ENCODE data around the gene ADGRD1.
"Not testable (repeated sequence)": the region's sequence is repeated elsewhere in the genome, so short reads cannot be mapped to it uniquely, and the experiment has no call there.

Gene ADGRD1

GRCh38 chr12:130937546-130937945 is 16.2 kb upstream of the ADGRD1 start:
- not testable (repeated sequence) for DNase-seq (ENCODE audit: low read depth)

- no peak for DNase-seq (ENCODE audit: low read depth)
Measured at GRCh38 chr12:130938186-130938585, 15.5 kb upstream of the ADGRD1 start.

- DNase-seq (ENCODE audit: low read depth): no peak
Measured at GRCh38 chr12:130944878-130945277, 8.8 kb upstream of the ADGRD1 start.

GRCh38 chr12:130945786-130946492 is 7.8 kb upstream of the ADGRD1 start:
- no peak for DNase-seq (ENCODE audit: low read depth)

GRCh38 chr12:130947028-130947613 is 6.6 kb upstream of the ADGRD1 start:
- DNase-seq (ENCODE audit: low read depth): no peak

- DNase-seq (ENCODE audit: low read depth): no peak
Measured at GRCh38 chr12:130948136-130948535, 5.6 kb upstream of the ADGRD1 start.

GRCh38 chr12:130948751-130949150 is 5.0 kb upstream of the ADGRD1 start:
- no peak for DNase-seq (ENCODE audit: low read depth)

GRCh38 chr12:130949806-130950205 is 3.9 kb upstream of the ADGRD1 start:
- no peak for DNase-seq (ENCODE audit: low read depth)

- no peak for DNase-seq (ENCODE audit: low read depth)
Measured at GRCh38 chr12:130951636-130952035, 2.1 kb upstream of the ADGRD1 start.

GRCh38 chr12:130952171-130952954 is 1.3 kb upstream of the ADGRD1 start:
- DNase-seq (ENCODE audit: low read depth): no peak

- no peak for DNase-seq (ENCODE audit: low read depth)
Measured at GRCh38 chr12:130954544-130954831, 781 bp downstream of the ADGRD1 start.

GRCh38 chr12:130955238-130955816 is 1.6 kb downstream of the ADGRD1 start:
- DNase-seq (ENCODE audit: low read depth): no peak

- no peak for DNase-seq (ENCODE audit: low read depth)
Measured at GRCh38 chr12:130956009-130956408, 2.3 kb downstream of the ADGRD1 start.

GRCh38 chr12:130956456-130957303 is 3.0 kb downstream of the ADGRD1 start:
- no peak for DNase-seq (ENCODE audit: low read depth)

GRCh38 chr12:130957304-130957621 is 3.6 kb downstream of the ADGRD1 start:
- no peak for DNase-seq (ENCODE audit: low read depth)

- DNase-seq (ENCODE audit: low read depth): no peak
Measured at GRCh38 chr12:130958557-130959140, 4.9 kb downstream of the ADGRD1 start.

GRCh38 chr12:130959632-130960031 is 5.9 kb downstream of the ADGRD1 start:
- DNase-seq (ENCODE audit: low read depth): no peak

GRCh38 chr12:130960058-130960457 is 6.4 kb downstream of the ADGRD1 start:
- DNase-seq (ENCODE audit: low read depth): no peak

- DNase-seq (ENCODE audit: low read depth): no peak
Measured at GRCh38 chr12:130960787-130961186, 7.1 kb downstream of the ADGRD1 start.

- DNase-seq (ENCODE audit: low read depth): no peak
Measured at GRCh38 chr12:130961921-130962451, 8.3 kb downstream of the ADGRD1 start.

- DNase-seq (ENCODE audit: low read depth): no peak
Measured at GRCh38 chr12:130965214-130965613, 11.5 kb downstream of the ADGRD1 start.
